Transverse colon (tissue), 4 donors: ENCODE data around the gene CBY1. TPM values are rescaled to one million over a fixed set of nuclear protein-coding genes. Genes with fewer than 3 reads are reported as not detected.

Experiments used
- DNase-seq: peaks from one replicate; pipeline ENCODE4 v3.0.0-alpha.2; 2019
- H3K27ac ChIP-seq, 4 donors: fragments of 200-600 bp; sonication (generic); 2 replicates each; pipeline ENCODE4 v1.5.1; 2016 to 2018; ENCODE audit warnings: inconsistent platforms in 4 of 4
- H3K27me3 ChIP-seq: fragments of 200-600 bp; sonication (generic); 2 replicates; pipeline ENCODE4 v1.5.1; 2017; ENCODE audit warnings: inconsistent platforms
- H3K36me3 ChIP-seq, 4 donors: fragments of 200-600 bp; sonication (generic); 2 replicates each; pipeline ENCODE4 v1.5.1; 2017 to 2019; ENCODE audit warnings: inconsistent platforms in 4 of 4
- H3K4me1 ChIP-seq, 4 donors: fragments of 200-600 bp; sonication (generic); 2 replicates each; pipeline ENCODE4 v1.5.1; 2017 to 2020; ENCODE audit warnings: inconsistent platforms in 4 of 4
- H3K4me3 ChIP-seq, 4 donors: fragments of 200-600 bp; sonication (generic); 1 replicate in 1 of 4; 2 replicates in 3 of 4; pipeline versions ENCODE4 v1.5.1 to v1.6.1; 2017 to 2019; ENCODE audit warnings: inconsistent platforms in 4 of 4
- H3K9me3 ChIP-seq, 2 donors: fragments of 200-600 bp; sonication (generic); 2 replicates each; pipeline ENCODE4 v1.5.1; 2017 to 2019; ENCODE audit warnings: inconsistent platforms in 2 of 2
- CTCF ChIP-seq, 5 experiments: fragments of 200-600 bp in 3 of 5; fragments of 450-650 bp in 2 of 5; sonication (generic) in 3 of 5; IDR thresholded peaks; 1 replicate in 2 of 5; 2 replicates in 3 of 5; pipeline ENCODE4 v1.5.1; 2016 to 2017; ENCODE audit warnings: antibody characterized with exemption in 5 of 5, inconsistent platforms in 3 of 5, mild to moderate bottlenecking in 2 of 5, moderate library complexity in 1 of 5
- EP300 ChIP-seq: sonication (generic); formaldehyde crosslinking; IDR thresholded peaks from one replicate; pipeline ENCODE4 v1.6.1; 2017; ENCODE audit warnings: antibody characterized with exemption, low read depth
- POLR2A ChIP-seq: fragments of 450-650 bp; IDR thresholded peaks from one replicate; pipeline ENCODE4 v1.6.1; 2016; ENCODE audit warnings: antibody characterized with exemption, mild to moderate bottlenecking, moderate library complexity
- POLR2AphosphoS5 ChIP-seq, 3 donors: sonication (generic); formaldehyde crosslinking; IDR thresholded peaks; one replicate each; pipeline ENCODE4 v1.6.1; 2016; ENCODE audit warnings: antibody characterized with exemption in 3 of 3
- WGBS, 2 donors: methylation state at CpG; one replicate each; pipeline ENCODE4 v1.1.5; 2018; ENCODE audit warnings: low coverage in 1 of 2; 5-methylcytosine and 5-hydroxymethylcytosine counted together
- in situ Hi-C, 4 donors: fragments of 200-750 bp; cut with MboI; loops; one replicate each; pipeline versions ENCODE4 v1.15.0 to v1.15.1; 2017; ENCODE audit warnings: low sequenced_read_pairs in 3 of 4, low pct_ligation_motif_present in 1 of 4, low pct_unique_long_range_greater_than_20kb in 1 of 4
- intact Hi-C: fragments of 100-400 bp; cut with DNase I; formaldehyde crosslinking; loops from one replicate; pipeline ENCODE4 v1.15.1; 2023; ENCODE audit warnings: low total_unique reads
- total RNA-seq, 4 donors: library from RNA; depleted of rRNA; stranded (reverse); fragments of >200 nt; gene quantifications; one replicate each; pipeline ENCODE4 v1.1.0, GENCODE V29; 2016

Gene CBY1
- total RNA-seq, 4 donors from 2014 or later = 15.0 to 19.8 (median 18.9) TPM

GRCh38 chr22:38629108-38629507 lies 27.3 kb upstream of the CBY1 start:
- Histone ChIP-seq H3K4me1 (no peaks in the 10 kb centered on the region), H3K27me3 (no peaks in the 10 kb centered on the region), H3K9me3 (no peaks in the 10 kb centered on the region), H3K36me3 (no peaks in the 10 kb centered on the region), H3K27ac (no peak overlapping the region), H3K4me3 (no peak overlapping the region)
- 70 to 87% methylated on average over 2 to 4 of the region's 4 CpGs for WGBS, 2 donors
- TF ChIP-seq CTCF (IDR thresholded peaks at IDR 0.05) = no peak
- no peak for TF ChIP-seq EP300
- TF ChIP-seq POLR2A = no peak
- no peak for TF ChIP-seq POLR2AphosphoS5 (IDR thresholded peaks at IDR 0.05)
- intact Hi-C loops = no loop called here
- in situ Hi-C loops = no loop called here
- DNase-seq = no peak

GRCh38 chr22:38631724-38632123 lies 24.7 kb upstream of the CBY1 start:
- Histone ChIP-seq H3K27me3 (no peaks in the 10 kb centered on the region), H3K27ac (no peak overlapping the region), H3K9me3 (no peaks in the 10 kb centered on the region), H3K4me3 (no peak overlapping the region), H3K36me3 (no peaks in the 10 kb centered on the region), H3K4me1 (no peaks in the 10 kb centered on the region)
- DNase-seq = no peak
- intact Hi-C loops (no loop called here), in situ Hi-C loops (no loop called here)
- no peak for TF ChIP-seq CTCF (IDR thresholded peaks at IDR 0.05)
- WGBS, 2 donors = 85 to 86% methylated on average over 9 of the region's 9 CpGs

GRCh38 chr22:38632528-38632927 lies 23.9 kb upstream of the CBY1 start:
- no peak overlapping the region for H3K4me3 ChIP-seq
- in situ Hi-C loops (no loop called here), intact Hi-C loops (no loop called here)
- H3K36me3 ChIP-seq = no peaks in the 10 kb centered on the region
- 80 to 100% methylated on average over 1 to 3 of the region's 3 CpGs for WGBS, 2 donors
- no peaks in the 10 kb centered on the region for H3K9me3 ChIP-seq
- no peaks in the 10 kb centered on the region for H3K27me3 ChIP-seq
- H3K4me1 ChIP-seq = no peaks in the 10 kb centered on the region
- TF ChIP-seq POLR2AphosphoS5 (IDR thresholded peaks at IDR 0.05) (no peak), CTCF (IDR thresholded peaks at IDR 0.05) (no peak), POLR2A (no peak), EP300 (no peak)
- DNase-seq = no peak
- H3K27ac ChIP-seq = no peak overlapping the region

GRCh38 chr22:38638216-38638615 lies 18.2 kb upstream of the CBY1 start:
- Histone ChIP-seq H3K4me3 (no peak overlapping the region), H3K4me1 (no peaks in the 10 kb centered on the region), H3K9me3 (no peaks in the 10 kb centered on the region), H3K36me3 (no peaks in the 10 kb centered on the region), H3K27ac (no peak overlapping the region), H3K27me3 (no peaks in the 10 kb centered on the region)
- 86 to 100% methylated on average over 1 to 2 of the region's 2 CpGs for WGBS, 2 donors
- in situ Hi-C loops (no loop called here), intact Hi-C loops (no loop called here)
- no peak for DNase-seq
- TF ChIP-seq CTCF (IDR thresholded peaks at IDR 0.05) (no peak), EP300 (no peak), POLR2A (no peak), POLR2AphosphoS5 (IDR thresholded peaks at IDR 0.05) (no peak)
